Endothelial cell of umbilical vein (primary cell): Measurements from ENCODE around the gene CIROP. TPM values are rescaled to one million over a fixed set of nuclear protein-coding genes. Genes with fewer than 3 reads are reported as not detected.

ENCODE experiments used
- BruUV-seq: library from RNA; stranded (reverse); fragments of 400-500 nt; replicated peaks from 2 replicates; lab custom pipeline; 2021; lab: Mats Ljungman, UMichigan
- CTCF ChIA-PET: fragments of 300-600, 350-600 bp; sonication (Branson Sonifier 250); formaldehyde crosslinking; loops from one replicate; lab custom pipeline; 2021; ENCODE audit warnings: antibody characterized with exemption, inconsistent platforms; lab: Charles Lee
- POLR2A ChIA-PET: fragments of 300-600, 350-600 bp; sonication (Branson Sonifier 250); formaldehyde crosslinking; loops from one replicate; lab custom pipeline; 2021; ENCODE audit warnings: antibody characterized with exemption, inconsistent platforms; lab: Charles Lee
- DNase-seq: peaks from one replicate; pipeline ENCODE4 v3.0.0-alpha.2; 2011; ENCODE audit warnings: low read depth, low spot score
- FAIRE-seq: peaks from 2 replicates; lab custom pipeline; 2011; peaks lifted over from hg19 to GRCh38; lab: Jason Lieb, UNC
- H2AFZ ChIP-seq: 2 replicates; pipeline ENCODE4 v1.6.0; 2012; ENCODE audit warnings: low read depth, low read length, control low read depth, inconsistent platforms
- H3K27ac ChIP-seq: 2 replicates; pipeline ENCODE4 v1.5.1; 2011; ENCODE audit warnings: low read depth, mild to moderate bottlenecking, control low read depth, low read length, moderate library complexity; ENCODE audit not compliant: insufficient read depth
- H3K27me3 ChIP-seq, 2 experiments: 2 replicates each; pipeline versions ENCODE4 v1.6.0 to v1.6.1; 2011; ENCODE audit warnings: low read length in 2 of 2, mixed read lengths in 1 of 2; ENCODE audit not compliant: control insufficient read depth in 2 of 2, insufficient read depth in 2 of 2
- H3K36me3 ChIP-seq, 2 experiments: 2 replicates in 1 of 2; 3 replicates in 1 of 2; pipeline ENCODE4 v1.5.1; 2011; ENCODE audit warnings: low read length in 2 of 2, mild to moderate bottlenecking in 1 of 2, moderate library complexity in 1 of 2; ENCODE audit not compliant: control insufficient read depth in 2 of 2, insufficient read depth in 2 of 2; ENCODE audit errors: extremely low read depth in 1 of 2
- H3K4me1 ChIP-seq: 3 replicates; pipeline ENCODE4 v1.5.1; 2011; ENCODE audit warnings: mild to moderate bottlenecking, low read length; ENCODE audit not compliant: control insufficient read depth, insufficient read depth; ENCODE audit errors: extremely low read depth
- H3K4me2 ChIP-seq: 2 replicates; pipeline ENCODE4 v1.6.1; 2011; ENCODE audit warnings: low read length, control low read depth, mixed read lengths; ENCODE audit not compliant: insufficient read depth
- H3K4me3 ChIP-seq, 3 experiments: fragments of 200-600 bp in 1 of 3; sonication (generic), shearing (Covaris generic) in 1 of 3; replicated peaks in 1 of 3; 2 replicates each; pipeline ENCODE4 v1.5.1; 2011 to 2016; ENCODE audit warnings: control low read depth in 3 of 3, low read length in 3 of 3, mild to moderate bottlenecking in 2 of 3, inconsistent platforms in 1 of 3, low read depth in 1 of 3, moderate library complexity in 1 of 3; ENCODE audit not compliant: insufficient read depth in 1 of 3
- H3K79me2 ChIP-seq: 2 replicates; pipeline ENCODE4 v1.6.0; 2012; ENCODE audit warnings: low read length, inconsistent platforms; ENCODE audit not compliant: control insufficient read depth, insufficient read depth
- H3K9ac ChIP-seq: replicated peaks from 2 replicates; pipeline ENCODE3; 2011; ENCODE audit warnings: low read length, control low read depth; ENCODE audit not compliant: insufficient read depth; ENCODE audit errors: extremely low read depth
- H3K9me1 ChIP-seq: replicated peaks from 3 replicates; pipeline ENCODE4 v1.6.0; 2011; ENCODE audit warnings: mild to moderate bottlenecking, low read length; ENCODE audit not compliant: control insufficient read depth, insufficient read depth; ENCODE audit errors: extremely low read depth
- H3K9me3 ChIP-seq: replicated peaks from 2 replicates; pipeline ENCODE4 v1.5.1; 2012; ENCODE audit warnings: low read length, inconsistent platforms; ENCODE audit not compliant: control insufficient read depth, insufficient read depth
- H4K20me1 ChIP-seq: replicated peaks from 2 replicates; pipeline ENCODE3; 2011; ENCODE audit warnings: mild to moderate bottlenecking, low read length; ENCODE audit not compliant: control insufficient read depth, insufficient read depth; ENCODE audit errors: extremely low read depth
- EZH2 ChIP-seq: IDR thresholded peaks from 2 replicates; pipeline ENCODE4 v1.6.1; 2012; ENCODE audit warnings: borderline replicate concordance, low read depth, mild to moderate bottlenecking, moderate library complexity, low read length, inconsistent platforms; ENCODE audit not compliant: severe bottlenecking
- FOS ChIP-seq: IDR thresholded peaks from 2 replicates; pipeline ENCODE4 v1.6.1; 2011; ENCODE audit warnings: mild to moderate bottlenecking, low read length, moderate library complexity, borderline replicate concordance; ENCODE audit not compliant: insufficient read depth
- JUN ChIP-seq: IDR thresholded peaks from 2 replicates; pipeline ENCODE4 v1.6.1; 2011; ENCODE audit warnings: borderline replicate concordance, low read depth; ENCODE audit not compliant: insufficient read length, insufficient read depth
- POLR2A ChIP-seq: IDR thresholded peaks from 2 replicates; pipeline ENCODE4 v1.6.1; 2012; ENCODE audit warnings: low read depth, mild to moderate bottlenecking, control low read depth, low read length
- POLR2AphosphoS5 ChIP-seq: IDR thresholded peaks from 2 replicates; pipeline ENCODE4 v1.6.1; 2012; ENCODE audit warnings: low read depth, mild to moderate bottlenecking, control low read depth, low read length, moderate library complexity; ENCODE audit not compliant: insufficient read depth
- dilution Hi-C: fragments of 300-500 bp; cut with MboI; formaldehyde crosslinking; loops from one replicate; pipeline ENCODE4 v1.15.0; 2019; ENCODE audit warnings: low sequenced_read_pairs; ENCODE audit not compliant: extremely low pct_ligation_motif_present
- intact Hi-C: fragments of 100-400 bp; cut with micrococcal nuclease; formaldehyde crosslinking; loops from one replicate; pipeline ENCODE4 v1.10.0; 2022
- polyA plus RNA-seq, 4 experiments: library from polyadenylated mRNA; depleted of rRNA in 3 of 4; stranded (reverse) in 3 of 4; unstranded in 1 of 4; fragments of >200 nt; gene quantifications; 2 replicates each; pipeline versions ENCODE4 v1.2.1 to v1.2.3, GENCODE V29; 2011 to 2012; ENCODE audit warnings: missing spikeins in 1 of 4
- total RNA-seq: library from RNA; stranded (reverse); gene quantifications from 2 replicates; pipeline ENCODE4 v1.2.3, GENCODE V29; 2021
- TF ChIP-seq, protein P1 (sequence below), 2 donors: IDR thresholded peaks; 1 replicate in 1 of 2; 2 replicates in 1 of 2; pipeline ENCODE4 v1.5.1; 2011; ENCODE audit warnings: low read length in 2 of 2, mild to moderate bottlenecking in 2 of 2, moderate library complexity in 2 of 2, control low read depth in 1 of 2, inconsistent platforms in 1 of 2, low read depth in 1 of 2; ENCODE audit not compliant: insufficient read depth in 1 of 2; ENCODE audit errors: extremely low read depth in 1 of 2

Gene CIROP
- total and polyA plus RNA-seq, 2 donors (not counting 3 experiments of a cell fraction or from before 2014, with no cell fraction given) = not detected

DNA sequence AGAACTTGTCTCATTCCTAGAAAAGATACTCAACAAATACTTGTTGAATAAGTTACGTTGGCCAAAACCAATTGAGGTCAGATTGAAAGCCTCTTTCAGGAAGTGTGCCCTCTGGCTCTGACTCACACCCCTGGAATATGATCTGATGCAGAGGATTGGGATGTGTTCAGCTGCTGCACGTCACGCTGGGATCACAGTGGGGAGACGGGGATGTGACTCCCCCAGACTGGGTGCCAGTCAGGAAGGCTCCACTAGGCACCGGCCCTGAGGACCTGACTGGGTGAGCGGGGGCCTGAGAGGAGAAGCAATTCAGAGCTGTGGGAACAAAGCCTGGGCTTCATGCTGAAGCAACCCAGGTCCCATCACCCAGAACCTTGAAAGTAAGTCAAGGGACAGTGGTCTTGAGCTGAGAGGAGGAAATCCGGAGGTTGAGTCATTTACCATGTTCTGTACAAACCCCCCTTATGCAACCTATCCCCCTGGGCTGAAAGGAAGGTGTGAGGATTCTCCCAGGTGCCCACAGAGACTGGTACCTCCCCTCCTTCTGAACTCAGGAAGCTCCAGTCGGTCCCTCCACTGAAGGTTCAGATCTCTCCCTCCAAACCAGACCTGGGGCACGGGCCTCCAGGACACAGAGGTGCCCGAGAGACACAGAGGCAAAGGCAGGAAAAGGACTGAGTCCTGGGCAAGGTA lies 10.4 kb upstream of the CIROP start:
- peak; percentile 61 for TF ChIP-seq POLR2AphosphoS5
- peak; percentile 89 for TF ChIP-seq FOS
- peak; percentile 82 for TF ChIP-seq JUN
- TF ChIP-seq, protein P1, sequence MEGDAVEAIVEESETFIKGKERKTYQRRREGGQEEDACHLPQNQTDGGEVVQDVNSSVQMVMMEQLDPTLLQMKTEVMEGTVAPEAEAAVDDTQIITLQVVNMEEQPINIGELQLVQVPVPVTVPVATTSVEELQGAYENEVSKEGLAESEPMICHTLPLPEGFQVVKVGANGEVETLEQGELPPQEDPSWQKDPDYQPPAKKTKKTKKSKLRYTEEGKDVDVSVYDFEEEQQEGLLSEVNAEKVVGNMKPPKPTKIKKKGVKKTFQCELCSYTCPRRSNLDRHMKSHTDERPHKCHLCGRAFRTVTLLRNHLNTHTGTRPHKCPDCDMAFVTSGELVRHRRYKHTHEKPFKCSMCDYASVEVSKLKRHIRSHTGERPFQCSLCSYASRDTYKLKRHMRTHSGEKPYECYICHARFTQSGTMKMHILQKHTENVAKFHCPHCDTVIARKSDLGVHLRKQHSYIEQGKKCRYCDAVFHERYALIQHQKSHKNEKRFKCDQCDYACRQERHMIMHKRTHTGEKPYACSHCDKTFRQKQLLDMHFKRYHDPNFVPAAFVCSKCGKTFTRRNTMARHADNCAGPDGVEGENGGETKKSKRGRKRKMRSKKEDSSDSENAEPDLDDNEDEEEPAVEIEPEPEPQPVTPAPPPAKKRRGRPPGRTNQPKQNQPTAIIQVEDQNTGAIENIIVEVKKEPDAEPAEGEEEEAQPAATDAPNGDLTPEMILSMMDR (IDR thresholded peaks at IDR 0.05; ENCODE audit: extremely low read depth in 1 of 2, insufficient read depth in 1 of 2, low read depth in 1 of 2, low read length in 2 of 2) = no peak
- TF ChIP-seq EZH2 = no peak
- no peak for TF ChIP-seq POLR2A
- FAIRE-seq = peak; percentile 76
- no peaks in the 10 kb centered on the region for H3K9me1 ChIP-seq
- no peaks in the 10 kb centered on the region for H3K9me3 ChIP-seq
- peaks cover 13% of the 10 kb centered on the region for H3K4me1 ChIP-seq
- TSS peak; percentile 60 for BruUV-seq
- H3K4me2 ChIP-seq = peak overlapping the region; percentile 39
- H3K4me3 ChIP-seq = no peak overlapping the region
- DNase-seq = peak; percentile 67
- ChIA-PET POLR2A (interaction anchor here (0.6 to 1.0 kb wide), 2 partner anchors 20 to 63 kb away, joined by 4 to 5 read pairs; partner anchors contain the start of genes ACIN1 and C14orf119), CTCF (interaction anchor here (0.7 to 1.3 kb wide), 6 partner anchors 20 to 129 kb away, joined by 3 to 6 read pairs (median 4); partner anchors contain the start of genes ACIN1 and C14orf119)
- peak overlapping the region; percentile 22 for H3K9ac ChIP-seq
- no peaks in the 10 kb centered on the region for H4K20me1 ChIP-seq
- H3K79me2 ChIP-seq = no peaks in the 10 kb centered on the region
- peak overlapping the region; percentile 20 for H2AFZ ChIP-seq
- dilution Hi-C loops = no loop called here
- H3K27ac ChIP-seq = peak overlapping the region; percentile 75
- peaks cover 8 to 9% of the 10 kb centered on the region in 2 experiments for H3K27me3 ChIP-seq
- no peaks in the 10 kb centered on the region for H3K36me3 ChIP-seq
- intact Hi-C loops = no loop called here
